ENCODE data around the gene ERAL1. TPM values are rescaled to one million over a fixed set of nuclear protein-coding genes. Genes with fewer than 3 reads are reported as not detected.

Gene ERAL1
- total and polyA plus RNA-seq, 2 of the 13 experiments (the other 11 are each of a cell fraction or from before 2014, with no cell fraction given) = 46.9 to 72.2 TPM

DNA sequence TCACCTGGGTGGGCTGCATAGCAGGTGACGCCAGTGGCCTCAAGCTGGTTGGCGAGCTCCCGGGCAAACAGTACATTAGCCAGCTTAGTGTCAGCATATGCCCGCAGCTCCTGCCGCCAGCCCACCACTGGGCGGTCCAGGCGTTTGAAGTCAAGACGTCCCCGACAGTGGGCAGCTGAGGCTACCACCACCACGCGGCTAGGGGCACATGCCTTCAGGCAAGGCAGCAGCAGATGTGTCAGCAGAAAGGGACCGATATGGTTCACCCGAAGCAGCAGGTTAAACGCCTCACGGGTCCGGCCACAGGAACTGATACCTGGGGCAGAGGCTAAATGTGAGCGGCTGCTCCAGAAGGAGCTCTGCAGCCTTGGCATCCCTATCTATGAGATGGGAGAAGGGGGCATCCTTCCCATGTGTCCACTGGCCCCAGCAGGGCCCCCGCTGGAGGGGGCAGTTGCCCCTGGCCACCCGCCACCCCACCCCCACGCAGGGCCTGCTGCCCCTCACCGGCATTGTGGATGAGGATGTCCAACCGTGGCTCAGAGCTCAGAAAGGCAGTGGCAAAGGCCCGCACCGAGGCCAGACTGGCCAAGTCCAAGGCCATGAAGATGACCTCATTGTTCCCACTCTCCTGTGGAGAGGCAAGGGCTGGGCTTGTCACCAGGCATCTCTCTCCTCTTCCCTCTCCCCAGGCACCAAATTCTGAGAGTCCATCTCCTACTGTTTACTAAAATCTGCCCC lies 46.3 kb downstream of the ERAL1 start (continued):
- TF ChIP-seq RXRB (CRISPR knock-in tag; IDR thresholded peaks at IDR 0.05; ENCODE audit: borderline replicate concordance) (0 out of 2 replicates have a peak, but pooled peaks have one; percentile 28), ZNF567 (CRISPR knock-in tag; IDR thresholded peaks at IDR 0.05; ENCODE audit: borderline replicate concordance) (no peak)

DNA sequence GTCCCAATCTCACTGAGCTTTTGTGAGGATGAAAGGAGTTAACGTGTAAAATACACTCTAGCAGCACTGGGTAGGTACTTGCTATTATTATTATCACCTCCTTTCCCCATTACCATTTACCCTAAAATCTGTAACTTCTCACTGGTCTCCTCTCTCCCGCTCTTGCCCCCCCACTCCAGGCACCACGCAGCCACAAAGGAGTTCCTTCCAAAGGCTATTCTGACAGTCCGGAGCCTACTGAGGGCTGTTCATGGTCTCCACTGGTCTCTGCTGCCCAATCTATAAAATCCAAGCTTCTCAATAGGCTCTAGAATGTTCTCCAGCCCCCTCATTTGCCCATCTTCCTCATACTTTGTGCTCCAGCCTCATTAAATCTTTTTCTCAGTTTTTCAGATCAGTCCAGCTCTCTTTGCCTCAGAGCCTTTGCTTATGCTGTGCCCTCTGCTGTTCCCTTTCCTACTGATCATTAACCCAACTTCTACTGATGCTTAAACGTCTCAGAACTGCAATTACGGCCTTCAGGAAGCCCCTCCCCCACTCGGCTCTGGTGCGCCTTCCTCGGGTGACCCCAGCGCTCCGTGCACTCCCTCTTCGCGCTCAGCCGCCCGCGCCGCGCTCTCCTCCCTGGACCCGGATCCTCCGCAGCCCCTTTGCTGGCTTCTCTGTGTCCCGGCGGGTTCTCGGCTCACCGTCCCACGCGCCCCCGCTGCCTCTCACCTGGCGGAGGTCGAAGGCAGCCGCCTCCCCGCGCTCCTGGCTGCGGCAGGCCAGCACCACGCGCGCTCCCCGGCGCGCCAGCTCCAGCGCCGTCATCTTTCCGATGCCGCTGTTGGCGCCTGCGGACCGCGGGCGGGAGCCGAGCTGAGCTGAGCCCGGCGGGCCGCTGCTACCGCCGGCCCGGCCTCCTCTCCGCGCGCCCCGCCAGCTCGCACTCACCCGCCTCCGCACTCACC lies 47.3 kb downstream of the ERAL1 start:
- peaks cover 7% of the 10 kb centered on the region for H3K79me2 ChIP-seq (ENCODE audit: insufficient read depth, low read length)
- peak overlapping the region; percentile 81 for H3K9ac ChIP-seq (ENCODE audit: insufficient read depth, low read depth, low read length)
- H3K4me3 ChIP-seq (replicated peaks in 1 of 3; ENCODE audit: insufficient read depth in 1 of 3, low read depth in 2 of 3, low read length in 3 of 3) = peak overlapping the region; percentile 63 to 89 (median 85)
- peak overlapping the region; percentile 43 for H2AFZ ChIP-seq (ENCODE audit: low read length)
- ATAC-seq (peak; percentile 61), FAIRE-seq (no peak), DNase-seq (ENCODE audit: low spot score) (no peak)
- H4K20me1 ChIP-seq (ENCODE audit: insufficient read depth, low read length) = no peaks in the 10 kb centered on the region
- peak overlapping the region; percentile 95 for H3K4me2 ChIP-seq (ENCODE audit: low read depth, low read length)
- H3K36me3 ChIP-seq (replicated peaks in 1 of 2; ENCODE audit: control insufficient read depth in 1 of 2, insufficient read depth in 2 of 2, low read length in 2 of 2) = peaks cover 4 to 20% of the 10 kb centered on the region in 2 experiments; a peak in 3 of 5 replicates
- POLR2A ChIA-PET = interaction anchor here (0.9 to 2.3 kb wide), 11 partner anchors 10 to 183 kb away, joined by 3 to 7 read pairs (median 5); partner anchors contain the start of genes FAM222B, PHF12 and RPL23A
- no peaks in the 10 kb centered on the region; a peak in 1 of 5 replicates for H3K27me3 ChIP-seq (ENCODE audit: control insufficient read depth in 1 of 2, insufficient read depth in 2 of 2, low read length in 2 of 2)
- CTCF ChIA-PET (ENCODE audit: low intra/inter-chr PET ratio, low total read pairs) = interaction anchor here (0.6 to 3.6 kb wide), 7 partner anchors 14 to 175 kb away, joined by 3 to 36 read pairs (median 4); partner anchors contain the start of gene ERAL1
- H3K4me1 ChIP-seq (ENCODE audit: insufficient read depth, low read length) = peaks cover 32% of the 10 kb centered on the region
- WGBS (ENCODE audit: low lambda C conversion rate) = 2% methylated on average over 32 of the region's 62 CpGs
- in situ Hi-C loops (cut with HindIII; ENCODE audit: extremely low pct_ligation_motif_present, low pct_unique_long_range_greater_than_20kb) = no loop called here
- intact Hi-C loops (cut with micrococcal nuclease; ENCODE audit: unreplicated experiment) = loop anchor here (2.0 kb wide), 1 partner anchor 15 kb away; no protein-coding TSS in a partner anchor
- peak overlapping the region; percentile 73 for H3K27ac ChIP-seq (ENCODE audit: extremely low read length, insufficient read depth, low read length)
- BruUV-seq (replicated peaks) = TSS peak; percentile 21
- no peaks in the 10 kb centered on the region for H3K9me3 ChIP-seq (ENCODE audit: low read length)
- TF ChIP-seq, protein P1, sequence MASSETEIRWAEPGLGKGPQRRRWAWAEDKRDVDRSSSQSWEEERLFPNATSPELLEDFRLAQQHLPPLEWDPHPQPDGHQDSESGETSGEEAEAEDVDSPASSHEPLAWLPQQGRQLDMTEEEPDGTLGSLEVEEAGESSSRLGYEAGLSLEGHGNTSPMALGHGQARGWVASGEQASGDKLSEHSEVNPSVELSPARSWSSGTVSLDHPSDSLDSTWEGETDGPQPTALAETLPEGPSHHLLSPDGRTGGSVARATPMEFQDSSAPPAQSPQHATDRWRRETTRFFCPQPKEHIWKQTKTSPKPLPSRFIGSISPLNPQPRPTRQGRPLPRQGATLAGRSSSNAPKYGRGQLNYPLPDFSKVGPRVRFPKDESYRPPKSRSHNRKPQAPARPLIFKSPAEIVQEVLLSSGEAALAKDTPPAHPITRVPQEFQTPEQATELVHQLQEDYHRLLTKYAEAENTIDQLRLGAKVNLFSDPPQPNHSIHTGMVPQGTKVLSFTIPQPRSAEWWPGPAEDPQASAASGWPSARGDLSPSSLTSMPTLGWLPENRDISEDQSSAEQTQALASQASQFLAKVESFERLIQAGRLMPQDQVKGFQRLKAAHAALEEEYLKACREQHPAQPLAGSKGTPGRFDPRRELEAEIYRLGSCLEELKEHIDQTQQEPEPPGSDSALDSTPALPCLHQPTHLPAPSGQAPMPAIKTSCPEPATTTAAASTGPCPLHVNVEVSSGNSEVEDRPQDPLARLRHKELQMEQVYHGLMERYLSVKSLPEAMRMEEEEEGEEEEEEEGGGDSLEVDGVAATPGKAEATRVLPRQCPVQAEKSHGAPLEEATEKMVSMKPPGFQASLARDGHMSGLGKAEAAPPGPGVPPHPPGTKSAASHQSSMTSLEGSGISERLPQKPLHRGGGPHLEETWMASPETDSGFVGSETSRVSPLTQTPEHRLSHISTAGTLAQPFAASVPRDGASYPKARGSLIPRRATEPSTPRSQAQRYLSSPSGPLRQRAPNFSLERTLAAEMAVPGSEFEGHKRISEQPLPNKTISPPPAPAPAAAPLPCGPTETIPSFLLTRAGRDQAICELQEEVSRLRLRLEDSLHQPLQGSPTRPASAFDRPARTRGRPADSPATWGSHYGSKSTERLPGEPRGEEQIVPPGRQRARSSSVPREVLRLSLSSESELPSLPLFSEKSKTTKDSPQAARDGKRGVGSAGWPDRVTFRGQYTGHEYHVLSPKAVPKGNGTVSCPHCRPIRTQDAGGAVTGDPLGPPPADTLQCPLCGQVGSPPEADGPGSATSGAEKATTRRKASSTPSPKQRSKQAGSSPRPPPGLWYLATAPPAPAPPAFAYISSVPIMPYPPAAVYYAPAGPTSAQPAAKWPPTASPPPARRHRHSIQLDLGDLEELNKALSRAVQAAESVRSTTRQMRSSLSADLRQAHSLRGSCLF (CRISPR knock-in tag; IDR thresholded peaks at IDR 0.05; ENCODE audit: borderline replicate concordance) = no peak
- TF ChIP-seq RXRA (CRISPR knock-in tag; IDR thresholded peaks at IDR 0.05) (peak; percentile 31; the same call in 1 of the 2 replicates), ZMYM3 (CRISPR knock-in tag; IDR thresholded peaks at IDR 0.05) (peak; percentile 95), KDM5B (CRISPR knock-in tag; IDR thresholded peaks at IDR 0.05; ENCODE audit: borderline replicate concordance) (no peak), ZSCAN31 (CRISPR knock-in tag; IDR thresholded peaks at IDR 0.05; ENCODE audit: low read depth) (no peak), MLLT10 (CRISPR knock-in tag; IDR thresholded peaks at IDR 0.05) (no peak), KDM1A (CRISPR knock-in tag; IDR thresholded peaks at IDR 0.05) (peak; percentile 34; the same call in 1 of the 2 replicates), ATM (IDR thresholded peaks at IDR 0.05; ENCODE audit: borderline replicate concordance) (no peak), AKAP8 (CRISPR knock-in tag; IDR thresholded peaks at IDR 0.05) (no peak), ZNF335 (CRISPR knock-in tag; IDR thresholded peaks at IDR 0.05) (no peak), TOPORS (CRISPR knock-in tag; IDR thresholded peaks at IDR 0.05) (peak; percentile 83; the same call in 1 of the 2 replicates), ZNF615 (CRISPR knock-in tag; IDR thresholded peaks at IDR 0.05; ENCODE audit: borderline replicate concordance) (no peak), ZNF17 (CRISPR knock-in tag; IDR thresholded peaks at IDR 0.05) (no peak), ZNF556 (CRISPR knock-in tag; IDR thresholded peaks at IDR 0.05; ENCODE audit: borderline replicate concordance) (no peak)

Measured in HepG2 (cell line).